Stimulated activated CD4-positive, alpha-beta T cell treated with anti-CD3 and anti-CD28 coated beads, Interleukin-4, amount 100 ng/mL, for 4 hours (primary cell): Measurements from ENCODE around the gene CERS6.

ENCODE experiments used
- DNase-seq, 2 experiments: peaks; one replicate each; pipeline ENCODE4 v3.0.0-alpha.2; 2020

The CERS6 gene

DNA sequence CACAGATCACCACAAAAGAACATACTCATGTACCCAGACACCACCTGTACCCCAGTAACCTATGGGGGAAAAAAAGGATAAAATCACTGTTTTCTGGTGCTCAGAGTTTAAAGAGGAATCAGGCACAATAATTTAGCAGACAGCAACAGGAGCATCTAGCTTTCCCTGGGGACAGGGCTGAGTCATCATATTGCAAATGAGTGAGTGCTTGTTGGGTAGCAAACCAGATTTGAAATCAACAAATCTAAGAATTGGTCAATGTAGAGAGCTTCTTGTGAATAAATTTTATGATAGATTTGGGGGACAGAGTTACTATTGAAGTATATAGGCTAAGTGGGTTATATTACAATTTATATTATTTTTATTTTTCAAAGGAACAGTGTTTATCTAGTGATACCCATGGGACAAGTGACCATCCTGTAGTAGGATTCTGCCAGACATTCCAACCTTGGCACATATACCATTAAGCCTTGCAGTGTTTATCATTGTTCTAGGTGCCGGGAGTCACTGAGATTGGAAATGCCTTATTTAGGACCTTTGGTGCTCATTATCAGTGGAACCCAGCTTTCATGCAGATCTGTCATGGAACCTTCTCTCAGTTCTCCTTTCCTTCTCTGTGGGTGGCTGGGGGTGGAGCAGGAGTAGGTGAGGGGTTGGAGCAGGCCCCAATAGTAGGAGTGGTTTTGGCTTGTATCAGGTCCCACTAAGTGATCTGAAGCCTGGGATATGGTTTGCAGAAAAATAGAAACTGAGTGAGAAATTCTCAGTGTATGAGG, 117.2 kb downstream of the CERS6 start:
- no peak for DNase-seq

DNA sequence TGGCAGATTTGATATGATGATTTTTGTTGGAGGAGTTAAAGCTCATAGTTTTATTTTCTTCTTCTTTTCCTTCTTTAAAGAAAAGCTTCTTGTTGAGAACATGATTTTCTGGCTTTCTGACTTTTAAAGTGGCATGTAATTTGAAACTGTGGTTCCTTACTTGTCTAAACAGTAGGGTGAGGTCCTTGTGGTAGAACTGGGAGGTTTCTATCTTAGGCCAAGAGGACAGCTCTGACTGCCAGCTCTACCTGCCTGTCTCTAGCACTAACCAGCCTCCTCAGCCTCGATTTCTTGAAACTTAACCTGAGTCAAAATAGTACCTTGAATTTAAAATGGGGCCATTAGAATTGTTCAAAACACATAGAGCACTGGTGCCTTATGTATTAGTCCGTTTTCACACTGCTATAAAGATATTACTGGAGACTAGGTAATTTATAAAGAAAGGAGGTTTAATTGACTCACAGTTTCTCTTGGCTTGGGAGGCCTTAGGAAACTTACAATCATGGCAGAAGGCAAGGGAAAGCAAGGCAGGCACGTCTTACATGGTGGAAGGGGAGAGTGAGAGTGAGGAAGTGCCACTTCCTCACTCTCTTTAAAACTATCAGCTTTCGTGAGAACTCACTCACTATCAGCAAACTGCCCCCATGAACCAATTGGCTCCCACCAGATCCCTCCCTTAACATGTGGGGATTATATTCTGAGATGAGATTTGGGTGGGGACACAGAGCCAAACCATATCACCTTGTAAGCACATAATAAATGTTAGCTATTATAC, 119.0 kb downstream of the CERS6 start:
- no peak for DNase-seq

- no peak for DNase-seq
These were observed 121.8 kb downstream of the CERS6 start for GRCh38 chr2:168577885-168578284.

GRCh38 chr2:168583064-168583709, 127.1 kb downstream of the CERS6 start:
- DNase-seq = no peak

GRCh38 chr2:168583710-168584521, 127.8 kb downstream of the CERS6 start:
- DNase-seq = no peak

- DNase-seq = no peak
These were observed 128.8 kb downstream of the CERS6 start for GRCh38 chr2:168584911-168585310.

- DNase-seq = no peak
These were observed 129.6 kb downstream of the CERS6 start for GRCh38 chr2:168585700-168586099.

GRCh38 chr2:168587307-168587706, 131.2 kb downstream of the CERS6 start:
- DNase-seq = no peak

DNA sequence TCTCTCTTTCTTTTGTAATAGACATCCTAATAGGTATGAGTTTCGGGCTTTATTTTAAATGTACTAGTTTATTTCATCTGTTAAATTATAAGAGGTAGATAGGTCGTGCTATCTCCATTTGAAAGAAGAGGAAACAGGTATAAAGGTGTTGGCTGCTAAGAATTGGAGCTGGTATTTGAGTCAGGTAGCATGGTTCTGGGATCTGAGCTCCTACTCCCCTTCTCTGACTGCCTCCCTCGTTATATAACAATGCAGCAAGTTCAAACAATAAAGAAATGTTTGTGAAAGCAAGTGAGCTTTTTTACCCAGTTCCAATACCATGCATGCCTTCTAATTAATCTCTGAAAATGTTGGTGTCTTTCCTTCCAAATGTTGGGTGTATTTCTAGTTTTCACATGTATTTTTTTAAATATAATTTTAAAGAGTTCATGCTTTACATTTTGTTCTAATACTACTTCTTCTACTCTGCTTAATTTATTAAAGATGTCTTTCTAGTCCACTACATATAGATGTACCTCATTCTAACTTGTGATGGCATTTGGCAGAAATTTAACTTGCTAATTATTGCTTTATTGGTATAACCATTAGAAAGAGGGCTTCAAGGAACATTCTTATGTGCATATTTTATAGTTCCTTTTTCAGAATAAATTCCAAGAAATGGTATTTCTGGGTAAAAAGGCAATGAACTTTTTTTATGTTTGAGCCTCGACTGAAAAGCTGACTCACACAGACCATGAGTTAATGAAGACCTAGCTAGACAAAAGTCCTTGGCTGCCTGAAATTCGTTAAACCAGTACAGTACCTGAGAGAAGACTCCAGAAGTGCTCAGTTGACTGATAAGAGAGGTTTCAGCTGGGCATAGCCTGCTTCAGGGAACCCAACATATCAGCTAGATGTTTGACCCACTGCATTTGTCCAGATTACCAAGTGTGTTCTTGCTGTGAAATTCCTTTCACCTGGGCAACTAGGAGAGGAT, 133.5 kb downstream of the CERS6 start:
- DNase-seq = no peak

DNA sequence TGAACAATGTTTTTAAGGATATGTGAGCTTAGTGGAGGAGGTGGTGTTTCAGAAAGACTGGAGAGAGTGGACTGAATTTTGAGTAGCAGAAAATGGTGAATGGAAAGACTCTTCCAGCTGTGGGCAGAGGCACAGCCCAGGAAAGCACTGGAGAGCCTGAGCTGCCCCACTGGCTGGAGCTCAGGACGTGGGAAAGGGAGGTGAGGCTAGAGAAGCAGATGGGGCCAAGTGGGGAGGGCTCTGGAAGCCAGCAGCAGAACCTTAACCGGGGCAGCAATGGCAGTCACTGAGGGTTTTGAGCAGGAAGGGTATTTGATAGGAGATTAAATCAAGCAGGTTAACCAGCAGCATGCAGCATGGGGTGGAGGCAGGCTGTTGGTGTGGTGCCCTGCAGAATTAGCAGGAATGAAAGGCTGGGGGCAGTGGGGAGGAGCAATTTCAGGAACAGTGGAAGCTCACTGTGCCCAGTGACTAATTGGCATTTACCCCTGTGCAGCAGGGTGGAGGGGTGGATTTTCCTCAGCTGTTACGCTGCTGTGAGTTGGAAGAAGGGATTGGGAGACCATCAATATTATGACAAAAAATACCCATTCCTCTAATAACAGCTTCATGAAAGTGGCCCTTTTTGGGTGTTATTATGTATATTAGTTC, 136.2 kb downstream of the CERS6 start:
- DNase-seq = no peak

DNA sequence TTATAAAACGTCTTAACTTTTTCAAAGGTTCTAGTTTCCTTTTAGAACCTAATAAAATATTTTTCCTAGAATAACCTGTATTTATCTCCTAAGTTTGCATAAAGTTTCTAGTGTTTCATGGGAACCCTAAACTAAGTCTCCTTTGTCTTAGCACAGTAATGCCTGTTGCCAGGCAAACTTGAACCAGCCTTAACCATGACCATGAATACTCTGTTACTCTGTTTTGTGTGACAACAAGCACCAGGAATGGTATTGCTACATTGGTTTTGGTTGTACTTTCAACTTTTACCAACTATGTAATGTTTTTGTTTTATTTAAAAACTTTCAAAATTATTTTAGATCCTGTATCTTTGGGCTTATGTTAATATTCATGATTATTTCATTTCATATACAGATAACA, 137.6 kb downstream of the CERS6 start:
- DNase-seq = no peak

GRCh38 chr2:168594778-168595177, 138.7 kb downstream of the CERS6 start:
- no peak for DNase-seq

DNA sequence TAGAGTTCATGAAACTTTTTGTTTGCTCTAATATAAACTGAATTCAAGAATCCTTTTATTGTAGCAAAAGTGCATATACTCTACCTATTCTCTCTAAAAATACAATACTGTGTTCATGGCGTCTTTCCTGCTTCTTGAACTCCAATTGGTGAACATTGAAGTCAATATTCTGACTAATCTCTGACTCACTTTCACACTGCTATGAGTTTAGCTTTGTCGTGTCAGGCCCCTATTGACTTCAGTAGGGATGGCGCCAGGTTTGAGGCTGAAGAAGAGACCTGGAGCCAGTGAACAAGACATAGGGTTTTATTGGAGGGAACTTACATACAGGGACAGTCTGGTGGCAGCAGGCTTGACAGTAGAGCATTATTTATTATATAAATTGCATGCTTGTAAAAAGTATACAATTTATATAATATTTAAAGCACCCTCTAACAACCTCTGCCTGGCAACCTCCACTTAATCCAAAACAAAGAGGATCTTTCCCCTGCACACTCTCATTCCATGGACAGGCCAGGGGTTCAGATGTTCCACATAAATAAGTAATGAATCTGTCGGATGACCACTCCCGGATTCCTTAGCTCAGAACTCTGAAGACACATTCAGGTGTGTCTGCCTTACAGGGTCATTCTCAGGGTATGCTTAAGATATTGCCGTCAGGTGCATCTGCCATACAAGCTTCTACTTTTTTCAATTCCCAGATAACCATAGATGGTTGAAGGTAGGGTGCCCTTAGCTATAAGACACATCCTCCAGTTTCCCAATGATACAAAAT, 141.0 kb downstream of the CERS6 start:
- no peak for DNase-seq

DNA sequence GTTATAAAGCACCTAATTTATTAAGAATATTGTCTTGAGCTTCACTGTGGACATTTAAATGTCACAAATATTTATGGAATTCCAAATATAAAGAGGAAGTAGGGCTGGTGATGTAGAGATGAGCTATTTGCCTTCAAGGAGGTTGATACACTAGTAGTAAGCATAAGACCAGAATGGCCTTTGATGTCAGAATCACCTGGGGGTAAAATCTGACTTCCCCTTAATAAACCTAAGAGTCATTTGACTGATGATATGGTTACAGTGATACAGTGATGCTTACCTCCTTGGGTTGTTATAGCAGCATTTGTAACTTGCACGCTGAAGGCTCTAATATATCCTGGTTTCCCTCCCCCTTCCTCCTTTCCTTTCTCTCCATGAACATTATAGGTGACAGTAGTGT, 143.7 kb downstream of the CERS6 start:
- DNase-seq = no peak

GRCh38 chr2:168600949-168601348, 144.9 kb downstream of the CERS6 start:
- no peak for DNase-seq

- DNase-seq = no peak
These were observed 145.7 kb downstream of the CERS6 start for GRCh38 chr2:168601741-168602140.

GRCh38 chr2:168602379-168602778, 146.3 kb downstream of the CERS6 start:
- DNase-seq = no peak

GRCh38 chr2:168602846-168603401, 146.9 kb downstream of the CERS6 start:
- DNase-seq = no peak

GRCh38 chr2:168603439-168603961, 147.4 kb downstream of the CERS6 start:
- DNase-seq = no peak

GRCh38 chr2:168604252-168604651, 148.2 kb downstream of the CERS6 start:
- DNase-seq = no peak
